HCT116 (cell line): ENCODE measurements around the gene CCNYL1. TPM values are rescaled to one million over a fixed set of nuclear protein-coding genes. Genes with fewer than 3 reads are reported as not detected.

Experiments
- ATAC-seq: fragments of 200-7000 bp; cut with Tn5 transposase; 2 replicates; pipeline ENCODE4 v1.9.1; 2020; ENCODE audit warnings: mild to moderate bottlenecking, moderate library complexity
- BruUV-seq: library from RNA; stranded (reverse); fragments of 400-500 nt; replicated peaks from 2 replicates; lab custom pipeline; 2021; lab: Mats Ljungman, UMichigan
- CTCF ChIA-PET: fragments of 300-600 bp; sonication (Branson Sonifier 250); formaldehyde crosslinking; loops from one replicate; lab custom pipeline; 2021; ENCODE audit warnings: antibody characterized with exemption; lab: Charles Lee
- POLR2A ChIA-PET: fragments of 300-600, 350-600 bp; sonication (Branson Sonifier 250); formaldehyde crosslinking; loops from one replicate; lab custom pipeline; 2021; ENCODE audit warnings: antibody characterized with exemption; lab: Charles Lee
- RAD21 ChIA-PET, 2 experiments: fragments of 300-600 bp; sonication (Branson Sonifier 250); formaldehyde crosslinking; loops; one replicate each; lab custom pipeline; 2023; ENCODE audit warnings: low total read pairs in 2 of 2; ENCODE audit not compliant: uncharacterized antibody in 2 of 2, unreplicated experiment in 2 of 2, low non-redundant PET in 1 of 2; lab: Charles Lee
- DNase-seq: peaks from one replicate; pipeline ENCODE4 v3.0.0-alpha.2; 2010; ENCODE audit warnings: low read depth, low spot score
- H2AFZ ChIP-seq: fragments of 200-600 bp; shearing (Covaris generic), sonication (generic); 2 replicates; pipeline ENCODE4 v1.6.1; 2017; ENCODE audit warnings: low read depth, mixed run types, mixed read lengths, antibody characterized with exemption, low read length; ENCODE audit not compliant: poor library complexity, severe bottlenecking
- H3K27ac ChIP-seq: 2 replicates; pipeline ENCODE4 v1.5.1; 2012; ENCODE audit warnings: low read depth, low read length
- H3K27me3 ChIP-seq: fragments of 200-600 bp; sonication (generic); 2 replicates; pipeline ENCODE4 v1.6.1; 2016; ENCODE audit warnings: mixed run types, low read length, mixed read lengths; ENCODE audit not compliant: insufficient read depth
- H3K36me3 ChIP-seq, 2 experiments: fragments of 200-500 bp in 1 of 2; fragments of 200-600 bp in 1 of 2; sonication (Bioruptor generic) in 1 of 2; sonication (generic) in 1 of 2; 2 replicates each; pipeline versions ENCODE4 v1.5.1 to v1.6.1; 2014 to 2016; ENCODE audit warnings: low read length in 2 of 2, inconsistent platforms in 1 of 2, mixed read lengths in 1 of 2, mixed run types in 1 of 2; ENCODE audit not compliant: insufficient read depth in 2 of 2, control insufficient read depth in 1 of 2
- H3K4me1 ChIP-seq, 2 experiments: fragments of 200-600 bp in 1 of 2; sonication (generic) in 1 of 2; 2 replicates each; pipeline versions ENCODE4 v1.5.1 to v1.6.1; 2012 to 2017; ENCODE audit warnings: low read length in 2 of 2, inconsistent platforms in 1 of 2, mild to moderate bottlenecking in 1 of 2, mixed read lengths in 1 of 2, mixed run types in 1 of 2, moderate library complexity in 1 of 2; ENCODE audit not compliant: insufficient read depth in 2 of 2, control insufficient read depth in 1 of 2
- H3K4me2 ChIP-seq: fragments of 200-600 bp; sonication (generic); 2 replicates; pipeline ENCODE4 v1.6.1; 2017; ENCODE audit warnings: mixed run types, low read length, mixed read lengths
- H3K4me3 ChIP-seq, 2 experiments: fragments of 200-600 bp in 1 of 2; sonication (generic) in 1 of 2; replicated peaks in 1 of 2; 2 replicates each; pipeline ENCODE4 v1.5.1; 2011 to 2016; ENCODE audit warnings: low read length in 2 of 2, control low read depth in 1 of 2, low read depth in 1 of 2, mild to moderate bottlenecking in 1 of 2, mixed read lengths in 1 of 2, mixed run types in 1 of 2
- H3K79me2 ChIP-seq: fragments of 200-600 bp; sonication (generic); 2 replicates; pipeline ENCODE4 v1.6.1; 2017; ENCODE audit warnings: mild to moderate bottlenecking, mixed run types, low read length, moderate library complexity, mixed read lengths; ENCODE audit not compliant: insufficient read depth
- H3K9ac ChIP-seq: fragments of 200-600 bp; sonication (generic); 2 replicates; pipeline ENCODE4 v1.6.1; 2016; ENCODE audit warnings: low read length, mixed read lengths
- H3K9me2 ChIP-seq: fragments of 200-600 bp; sonication (generic), shearing (Covaris generic); 2 replicates; pipeline ENCODE4 v1.6.1; 2017; ENCODE audit warnings: mixed run types, mild to moderate bottlenecking, moderate library complexity; ENCODE audit not compliant: insufficient read depth
- H3K9me3 ChIP-seq, 2 experiments: fragments of 200-500 bp in 1 of 2; fragments of 200-600 bp in 1 of 2; sonication (Bioruptor generic) in 1 of 2; sonication (generic) in 1 of 2; 2 replicates each; pipeline ENCODE4 v1.6.1; 2014 to 2017; ENCODE audit warnings: low read length in 2 of 2, mixed read lengths in 2 of 2, inconsistent platforms in 1 of 2, low read depth in 1 of 2, mild to moderate bottlenecking in 1 of 2, mixed run types in 1 of 2, moderate library complexity in 1 of 2; ENCODE audit not compliant: control insufficient read depth in 1 of 2, insufficient read depth in 1 of 2
- H4K20me1 ChIP-seq: fragments of 200-600 bp; sonication (generic), shearing (Covaris generic); 2 replicates; pipeline ENCODE4 v1.6.1; 2017; ENCODE audit warnings: mixed run types, mild to moderate bottlenecking, moderate library complexity; ENCODE audit not compliant: insufficient read depth
- CBX3 ChIP-seq: IDR thresholded peaks from 2 replicates; pipeline ENCODE4 v1.6.1; 2012; ENCODE audit warnings: low read depth
- SP1 ChIP-seq: IDR thresholded peaks from 2 replicates; pipeline ENCODE4 v1.6.1; 2012; ENCODE audit warnings: low read depth
- ZFX ChIP-seq: fragments of 450-650 bp; IDR thresholded peaks from 2 replicates; pipeline ENCODE4 v1.6.1; 2017
- ZNF274 ChIP-seq: fragments of 200-500 bp; sonication (Bioruptor generic); IDR thresholded peaks from 2 replicates; pipeline ENCODE4 v1.6.1; 2014; ENCODE audit warnings: mild to moderate bottlenecking, low read depth, low read length, inconsistent platforms
- intact Hi-C: fragments of 100-400 bp; cut with micrococcal nuclease; formaldehyde crosslinking; loops from 2 replicates; pipeline ENCODE4 v1.10.0; 2022
- total RNA-seq: library from RNA; stranded (reverse); gene quantifications from one replicate; pipeline ENCODE4 v1.2.1, GENCODE V29; 2021; ENCODE audit not compliant: unreplicated experiment
- TF ChIP-seq, protein P1 (sequence below): IDR thresholded peaks from 2 replicates; pipeline ENCODE4 v1.6.1; 2012
- TF ChIP-seq, protein P2 (sequence below): IDR thresholded peaks from 2 replicates; pipeline ENCODE4 v1.6.1; 2011; ENCODE audit warnings: mild to moderate bottlenecking, low read length, moderate library complexity; ENCODE audit not compliant: insufficient replicate concordance; ENCODE audit errors: extremely low read depth
- TF ChIP-seq, protein P3 (sequence below), 3 experiments: fragments of 200-600 bp in 1 of 3; sonication (generic) in 1 of 3; IDR thresholded peaks in 2 of 3; conservative IDR thresholded peaks in 1 of 3; 2 replicates each; pipeline ENCODE4 v1.5.1; 2012 to 2017; ENCODE audit warnings: low read depth in 2 of 3, low read length in 2 of 3, antibody characterized with exemption in 1 of 3, borderline replicate concordance in 1 of 3, control low read depth in 1 of 3, mild to moderate bottlenecking in 1 of 3, mixed read lengths in 1 of 3, mixed run types in 1 of 3, moderate library complexity in 1 of 3; ENCODE audit not compliant: insufficient read depth in 1 of 3

Gene CCNYL1
- total RNA-seq, 1 experiment from 2014 or later = 14.9 TPM

DNA sequence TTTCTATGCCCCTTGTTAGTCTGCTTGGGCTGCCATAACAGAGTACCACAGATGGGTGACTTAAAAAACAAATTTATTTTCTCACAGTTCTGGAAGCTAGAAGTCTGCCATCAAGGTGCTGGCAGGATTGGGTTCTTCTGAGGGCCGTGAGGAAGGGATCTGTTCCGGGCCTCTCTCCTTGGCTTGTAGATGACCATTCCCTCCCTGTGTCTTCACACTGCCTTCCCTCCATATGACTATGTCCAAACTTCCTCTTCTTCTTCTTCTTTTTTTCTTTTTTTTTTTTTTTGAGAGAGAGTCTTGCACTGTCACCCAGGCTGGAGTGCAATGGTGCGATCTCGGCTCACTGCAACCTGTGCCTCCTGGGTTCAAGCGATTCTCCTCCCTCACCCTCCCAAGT, 13.1 kb upstream of the CCNYL1 start:
- Histone ChIP-seq H3K9me2 (no peaks in the 10 kb centered on the region), H3K4me1 (no peaks in the 10 kb centered on the region), H3K4me2 (no peak overlapping the region), H4K20me1 (no peaks in the 10 kb centered on the region), H3K79me2 (no peaks in the 10 kb centered on the region), H3K27me3 (no peaks in the 10 kb centered on the region), H3K27ac (no peak overlapping the region), H2AFZ (no peak overlapping the region), H3K36me3 (no peaks in the 10 kb centered on the region), H3K9me3 (no peaks in the 10 kb centered on the region), H3K9ac (no peak overlapping the region), H3K4me3 (no peak overlapping the region)
- RAD21 ChIA-PET = no interaction called here
- TF ChIP-seq CBX3 = no peak
- TF ChIP-seq, protein P1, sequence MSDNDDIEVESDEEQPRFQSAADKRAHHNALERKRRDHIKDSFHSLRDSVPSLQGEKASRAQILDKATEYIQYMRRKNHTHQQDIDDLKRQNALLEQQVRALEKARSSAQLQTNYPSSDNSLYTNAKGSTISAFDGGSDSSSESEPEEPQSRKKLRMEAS = no peak
- TF ChIP-seq ZFX = no peak
- no peak for TF ChIP-seq SP1
- TF ChIP-seq, protein P2, sequence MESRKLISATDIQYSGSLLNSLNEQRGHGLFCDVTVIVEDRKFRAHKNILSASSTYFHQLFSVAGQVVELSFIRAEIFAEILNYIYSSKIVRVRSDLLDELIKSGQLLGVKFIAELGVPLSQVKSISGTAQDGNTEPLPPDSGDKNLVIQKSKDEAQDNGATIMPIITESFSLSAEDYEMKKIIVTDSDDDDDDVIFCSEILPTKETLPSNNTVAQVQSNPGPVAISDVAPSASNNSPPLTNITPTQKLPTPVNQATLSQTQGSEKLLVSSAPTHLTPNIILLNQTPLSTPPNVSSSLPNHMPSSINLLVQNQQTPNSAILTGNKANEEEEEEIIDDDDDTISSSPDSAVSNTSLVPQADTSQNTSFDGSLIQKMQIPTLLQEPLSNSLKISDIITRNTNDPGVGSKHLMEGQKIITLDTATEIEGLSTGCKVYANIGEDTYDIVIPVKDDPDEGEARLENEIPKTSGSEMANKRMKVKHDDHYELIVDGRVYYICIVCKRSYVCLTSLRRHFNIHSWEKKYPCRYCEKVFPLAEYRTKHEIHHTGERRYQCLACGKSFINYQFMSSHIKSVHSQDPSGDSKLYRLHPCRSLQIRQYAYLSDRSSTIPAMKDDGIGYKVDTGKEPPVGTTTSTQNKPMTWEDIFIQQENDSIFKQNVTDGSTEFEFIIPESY = no peak
- TF ChIP-seq, protein P3, sequence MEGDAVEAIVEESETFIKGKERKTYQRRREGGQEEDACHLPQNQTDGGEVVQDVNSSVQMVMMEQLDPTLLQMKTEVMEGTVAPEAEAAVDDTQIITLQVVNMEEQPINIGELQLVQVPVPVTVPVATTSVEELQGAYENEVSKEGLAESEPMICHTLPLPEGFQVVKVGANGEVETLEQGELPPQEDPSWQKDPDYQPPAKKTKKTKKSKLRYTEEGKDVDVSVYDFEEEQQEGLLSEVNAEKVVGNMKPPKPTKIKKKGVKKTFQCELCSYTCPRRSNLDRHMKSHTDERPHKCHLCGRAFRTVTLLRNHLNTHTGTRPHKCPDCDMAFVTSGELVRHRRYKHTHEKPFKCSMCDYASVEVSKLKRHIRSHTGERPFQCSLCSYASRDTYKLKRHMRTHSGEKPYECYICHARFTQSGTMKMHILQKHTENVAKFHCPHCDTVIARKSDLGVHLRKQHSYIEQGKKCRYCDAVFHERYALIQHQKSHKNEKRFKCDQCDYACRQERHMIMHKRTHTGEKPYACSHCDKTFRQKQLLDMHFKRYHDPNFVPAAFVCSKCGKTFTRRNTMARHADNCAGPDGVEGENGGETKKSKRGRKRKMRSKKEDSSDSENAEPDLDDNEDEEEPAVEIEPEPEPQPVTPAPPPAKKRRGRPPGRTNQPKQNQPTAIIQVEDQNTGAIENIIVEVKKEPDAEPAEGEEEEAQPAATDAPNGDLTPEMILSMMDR (IDR thresholded peaks at IDR 0.05 in 2 of 3, conservative IDR thresholded peaks at IDR 0.05 in 1 of 3; ENCODE audit: borderline replicate concordance in 1 of 3, insufficient read depth in 1 of 3, low read depth in 2 of 3, low read length in 2 of 3) = no peak
- TF ChIP-seq ZNF274 = no peak
- intact Hi-C loops = no loop called here
- CTCF ChIA-PET = no interaction called here
- no TSS peak for BruUV-seq
- DNase-seq (no peak), ATAC-seq (no peak)
- POLR2A ChIA-PET = no interaction called here
